GM19328 (cell line): ENCODE measurements around the gene SEMA3E.
A peak's percentile ranks its signal among the peaks of the same experiment; 100 is the strongest.
"Not testable (repeated sequence)": the region's sequence is repeated elsewhere in the genome, so short reads cannot be mapped to it uniquely, and the experiment has no call there.

Experiments
- ATAC-seq: cut with Tn5 transposase; IDR thresholded peaks from one replicate; pipeline ENCODE4 v1.9.1; 2021; ENCODE audit warnings: mild to moderate bottlenecking, moderate library complexity; ENCODE audit not compliant: unreplicated experiment

Gene SEMA3E

GRCh38 chr7:83494683-83495082, 154.3 kb downstream of the SEMA3E start:
- ATAC-seq: no peak

- no peak for ATAC-seq
Observed at GRCh38 chr7:83492802-83493201, 156.1 kb downstream of the SEMA3E start.

GRCh38 chr7:83487801-83488200, 161.1 kb downstream of the SEMA3E start:
- no peak for ATAC-seq

DNA sequence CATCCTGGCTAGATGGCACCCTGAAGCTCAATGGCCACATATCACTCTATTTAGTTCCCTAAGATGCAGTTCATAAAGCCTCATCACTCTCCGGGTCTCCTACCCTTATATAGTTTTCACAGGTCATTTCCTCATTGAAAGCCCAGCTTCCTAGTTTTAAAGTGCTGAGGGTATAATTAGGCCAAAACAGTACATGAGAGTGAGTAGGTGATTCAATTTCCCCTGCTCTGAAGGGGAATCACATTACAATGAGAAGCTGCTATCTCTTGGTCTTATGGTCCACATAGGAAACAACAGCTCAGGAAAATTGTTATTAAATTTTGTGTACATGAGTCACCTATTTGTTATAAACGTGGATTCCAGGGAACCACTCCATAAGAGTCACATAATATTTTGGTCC, 162.0 kb downstream of the SEMA3E start:
- no peak for ATAC-seq

DNA sequence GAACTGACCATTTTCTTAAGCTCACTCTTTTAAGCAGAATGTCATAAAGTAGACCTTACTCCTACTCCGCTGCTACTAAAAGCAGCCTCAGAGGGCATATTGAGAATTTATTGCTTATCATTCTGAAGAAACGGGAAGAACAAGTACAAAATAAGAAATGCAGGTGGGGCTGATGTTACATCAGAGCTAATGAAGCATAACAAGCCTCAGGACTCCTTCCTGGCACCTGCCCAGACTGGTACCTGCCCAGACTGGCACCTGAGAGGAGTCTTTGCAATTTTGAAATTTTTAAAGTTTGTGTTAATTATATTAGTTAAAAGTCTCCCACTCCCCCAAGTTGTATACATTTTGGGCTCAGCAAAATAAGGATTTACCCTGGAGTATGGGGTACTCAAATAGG, 162.4 kb downstream of the SEMA3E start:
- no peak for ATAC-seq

DNA sequence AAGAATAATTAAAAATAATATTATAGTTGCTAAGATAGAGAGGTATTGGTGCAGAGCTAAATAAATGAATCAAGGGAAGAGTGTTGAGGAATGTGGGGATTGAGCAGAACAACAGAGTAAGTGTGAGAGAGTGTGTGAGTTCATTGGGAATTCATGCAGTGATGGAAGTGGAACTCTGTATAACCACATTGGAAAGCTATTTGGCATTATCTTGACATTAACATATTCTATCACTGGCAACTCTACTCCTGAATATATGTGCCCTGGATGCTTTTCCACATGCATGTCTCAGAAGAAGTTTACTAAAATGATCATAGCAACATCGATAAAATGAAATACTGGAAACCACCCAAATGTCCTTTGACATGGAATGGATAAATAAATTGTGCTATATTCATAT, 164.1 kb downstream of the SEMA3E start:
- ATAC-seq: no peak

- ATAC-seq: no peak
Observed at GRCh38 chr7:83484266-83484665, 164.7 kb downstream of the SEMA3E start.

DNA sequence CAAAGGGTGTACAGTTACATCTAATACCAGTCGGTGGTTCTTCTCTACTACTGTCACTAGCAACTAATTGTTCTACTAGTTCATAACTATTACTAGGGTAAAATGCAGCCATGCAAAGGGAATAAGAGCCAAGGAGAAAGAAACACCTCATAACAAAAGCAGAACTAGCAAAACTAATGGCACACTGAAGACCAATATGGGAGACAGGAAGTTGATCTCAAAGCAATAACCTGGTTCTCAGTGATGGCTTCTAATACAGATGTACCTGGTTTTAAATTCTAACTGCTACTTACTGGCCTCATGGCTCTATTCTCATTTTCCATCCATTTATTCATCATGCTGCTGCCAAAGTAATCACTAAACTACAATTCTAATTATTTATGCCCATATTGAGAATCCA, 170.3 kb downstream of the SEMA3E start:
- no peak for ATAC-seq

GRCh38 chr7:83476511-83477050, 172.4 kb downstream of the SEMA3E start:
- no peak for ATAC-seq

- no peak for ATAC-seq
Observed at GRCh38 chr7:83475420-83475819, 173.5 kb downstream of the SEMA3E start.

- ATAC-seq: no peak
Observed at GRCh38 chr7:83472376-83472775, 176.6 kb downstream of the SEMA3E start.

DNA sequence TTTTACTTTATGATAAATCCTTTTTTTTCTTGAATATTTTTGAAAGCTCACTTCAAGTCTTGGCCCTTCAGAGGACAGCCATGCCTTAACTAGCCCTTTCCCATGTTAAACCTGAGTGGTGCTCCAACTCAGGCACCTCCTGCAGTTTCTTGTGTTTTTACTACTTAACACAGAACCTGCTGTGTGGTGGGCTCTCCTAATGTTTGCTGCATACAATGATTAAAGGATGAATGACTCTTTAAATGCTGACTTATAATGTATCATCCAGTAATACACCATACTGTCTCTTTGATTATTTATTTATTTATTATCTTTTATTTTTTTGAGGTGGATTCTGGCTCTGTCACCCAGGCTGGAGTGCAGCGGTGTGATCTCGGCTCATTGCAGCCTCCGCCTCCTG, 179.4 kb downstream of the SEMA3E start:
- no peak for ATAC-seq

DNA sequence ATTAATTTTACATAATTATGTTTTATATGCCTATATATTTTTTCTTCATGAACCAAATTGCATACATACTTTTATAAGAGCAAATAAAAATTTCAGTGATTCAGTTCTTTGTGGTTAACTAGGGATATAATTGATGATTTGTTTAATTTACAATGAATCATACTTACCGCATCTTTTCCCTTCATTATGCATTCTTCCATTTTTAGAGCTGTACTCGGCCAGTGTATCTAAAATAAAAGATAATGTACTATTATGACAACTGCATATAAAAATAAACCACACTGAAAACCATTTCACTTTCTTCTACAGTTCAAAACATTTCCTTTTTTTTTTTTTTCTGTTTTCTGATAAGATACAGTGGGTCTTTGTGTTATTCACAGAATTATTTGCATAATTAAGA, 179.9 kb downstream of the SEMA3E start:
- ATAC-seq: no peak

DNA sequence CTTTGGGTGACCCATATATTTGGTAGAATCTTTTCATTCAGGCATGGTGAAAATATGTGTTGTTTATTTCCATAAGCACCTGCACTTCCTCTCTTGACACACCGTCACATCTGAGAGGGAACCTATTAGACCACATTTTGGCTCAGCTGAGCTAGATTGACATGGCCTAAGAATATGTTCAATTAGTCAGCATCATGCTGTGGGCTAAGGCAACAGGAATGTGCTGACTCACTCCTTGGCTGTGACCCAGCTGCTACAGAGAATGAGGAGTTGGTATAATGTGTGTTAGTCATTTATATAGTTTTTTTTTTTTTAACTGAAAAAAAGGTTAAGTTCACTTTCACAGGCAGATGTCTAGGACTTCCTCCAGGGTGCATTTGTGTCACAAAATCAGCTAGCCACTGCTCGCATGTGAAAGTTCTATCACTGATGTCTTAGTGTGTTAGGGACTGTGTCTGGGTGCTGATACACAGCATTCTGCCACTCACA, 180.6 kb downstream of the SEMA3E start:
- peak; percentile 95 for ATAC-seq

- no peak for ATAC-seq
Observed at GRCh38 chr7:83467493-83467892, 181.4 kb downstream of the SEMA3E start.

DNA sequence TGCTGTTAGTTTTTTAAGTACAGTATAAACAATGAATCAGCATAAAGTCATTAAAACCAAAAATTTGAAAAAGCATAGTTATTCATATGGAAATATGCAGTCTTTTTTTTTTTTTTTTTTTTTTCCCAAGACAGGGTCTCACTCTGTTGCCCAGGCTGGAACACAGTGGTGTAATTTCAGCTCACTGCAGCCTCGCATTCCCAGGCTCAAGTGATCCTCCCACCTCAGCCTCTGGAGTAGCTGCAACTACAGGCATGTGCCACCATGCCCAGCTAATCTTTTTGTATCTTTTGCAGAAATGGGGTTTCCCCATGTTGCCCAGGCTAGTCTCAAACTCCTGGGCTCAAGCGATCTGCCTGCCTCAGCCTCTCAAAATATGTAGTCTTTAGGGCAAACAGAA, 182.0 kb downstream of the SEMA3E start:
- ATAC-seq: no peak

GRCh38 chr7:83466187-83466923, 182.6 kb downstream of the SEMA3E start:
- no peak for ATAC-seq

DNA sequence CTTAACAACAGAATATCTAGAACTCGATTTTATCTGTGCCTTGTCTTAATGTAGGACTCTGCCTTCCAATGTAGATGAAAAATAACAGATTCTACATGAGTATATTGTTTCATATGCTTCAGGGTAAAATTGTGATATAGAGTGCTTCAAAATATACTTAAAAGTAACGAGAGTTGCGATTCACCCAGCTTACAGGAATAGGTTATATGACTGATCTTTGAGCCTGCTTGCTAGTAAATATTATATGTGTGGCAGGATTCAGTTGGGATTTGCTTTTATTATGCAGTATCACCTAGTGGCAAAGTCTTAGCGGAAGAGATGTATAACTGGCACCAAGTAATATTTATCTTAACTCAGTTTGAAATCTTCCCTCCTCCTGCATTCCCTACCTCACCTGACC, 183.3 kb downstream of the SEMA3E start:
- no peak for ATAC-seq

GRCh38 chr7:83461820-83462219, 187.1 kb downstream of the SEMA3E start:
- not testable (repeated sequence) for ATAC-seq

- not testable (repeated sequence) for ATAC-seq
Observed at GRCh38 chr7:83459930-83460653, 188.8 kb downstream of the SEMA3E start.

- ATAC-seq: not testable (repeated sequence)
Observed at GRCh38 chr7:83459101-83459929, 189.6 kb downstream of the SEMA3E start.
